Chondrocyte (in vitro differentiated cells): ENCODE measurements around the gene TMEM17. TPM values are rescaled to one million over a fixed set of nuclear protein-coding genes. Genes with fewer than 3 reads are reported as not detected.

Source experiments
- DNase-seq: peaks from one replicate; pipeline ENCODE4 v3.0.0; 2021; ENCODE audit warnings: mixed read lengths, low spot score
- H3K27ac Mint-ChIP-seq: one replicate; pipeline ENCODE4 v1.8.0; 2021; ENCODE audit warnings: mild to moderate bottlenecking, moderate library complexity, mixed read lengths; ENCODE audit not compliant: unreplicated experiment
- H3K27me3 Mint-ChIP-seq: 2 replicates; pipeline ENCODE4 v1.8.0; 2021; ENCODE audit warnings: low read depth, mixed read lengths
- H3K36me3 Mint-ChIP-seq: 2 replicates; pipeline ENCODE4 v1.8.0; 2021; ENCODE audit warnings: low read depth, mixed read lengths
- H3K4me1 Mint-ChIP-seq: 2 replicates; pipeline ENCODE4 v1.8.0; 2021; ENCODE audit warnings: low read depth, mild to moderate bottlenecking, mixed read lengths
- H3K4me3 Mint-ChIP-seq: one replicate; pipeline ENCODE4 v1.8.0; 2021; ENCODE audit warnings: mild to moderate bottlenecking, moderate library complexity, mixed read lengths; ENCODE audit not compliant: unreplicated experiment
- H3K9me3 Mint-ChIP-seq: 2 replicates; pipeline ENCODE4 v1.8.0; 2021; ENCODE audit warnings: low read depth, mixed read lengths
- CTCF ChIP-seq: fragments of 200-600 bp; sonication (generic); IDR thresholded peaks from 2 replicates; pipeline ENCODE4 v1.5.0; 2021; ENCODE audit warnings: antibody characterized with exemption, mild to moderate bottlenecking, moderate library complexity
- total RNA-seq: library from RNA; stranded (reverse); gene quantifications from 3 replicates; pipeline ENCODE4 v1.2.1, GENCODE V29; 2021

The TMEM17 gene
- total RNA-seq, 1 donor from 2014 or later, result 3.8 TPM

- no peak overlapping the region for H3K4me3 Mint-ChIP-seq
- no peak for DNase-seq
- H3K36me3 Mint-ChIP-seq, result peaks cover 1% of the 10 kb centered on the region
- TF ChIP-seq CTCF, result no peak
- H3K4me1 Mint-ChIP-seq, result peaks cover 4% of the 10 kb centered on the region
- H3K9me3 Mint-ChIP-seq, result no peaks in the 10 kb centered on the region
- H3K27me3 Mint-ChIP-seq, result no peaks in the 10 kb centered on the region
- H3K27ac Mint-ChIP-seq, result no peak overlapping the region
Observed at GRCh38 chr2:62467100-62467474, 38.9 kb downstream of the TMEM17 start.

GRCh38 chr2:62466503-62466854, 39.5 kb downstream of the TMEM17 start:
- H3K4me1 Mint-ChIP-seq, result no peaks in the 10 kb centered on the region
- H3K36me3 Mint-ChIP-seq, result peaks cover 1% of the 10 kb centered on the region
- no peak overlapping the region for H3K27ac Mint-ChIP-seq
- no peak for TF ChIP-seq CTCF
- no peaks in the 10 kb centered on the region for H3K27me3 Mint-ChIP-seq
- DNase-seq, result no peak
- H3K9me3 Mint-ChIP-seq, result no peaks in the 10 kb centered on the region
- no peak overlapping the region for H3K4me3 Mint-ChIP-seq

GRCh38 chr2:62465741-62466502, 40.1 kb downstream of the TMEM17 start:
- no peak for DNase-seq
- Mint-ChIP-seq H3K9me3 (no peaks in the 10 kb centered on the region), H3K4me3 (no peak overlapping the region), H3K36me3 (peaks cover 1% of the 10 kb centered on the region), H3K4me1 (no peaks in the 10 kb centered on the region), H3K27ac (no peak overlapping the region), H3K27me3 (no peaks in the 10 kb centered on the region)
- no peak for TF ChIP-seq CTCF

- no peaks in the 10 kb centered on the region for H3K4me1 Mint-ChIP-seq
Observed at GRCh38 chr2:62465039-62465740, 40.8 kb downstream of the TMEM17 start.

More at GRCh38 chr2:62465039-62465740, 40.8 kb downstream of the TMEM17 start:
- no peak overlapping the region for H3K4me3 Mint-ChIP-seq
- peaks cover 1% of the 10 kb centered on the region for H3K36me3 Mint-ChIP-seq
- TF ChIP-seq CTCF, result no peak
- no peak for DNase-seq
- H3K27ac Mint-ChIP-seq, result no peak overlapping the region
- no peaks in the 10 kb centered on the region for H3K9me3 Mint-ChIP-seq
- no peaks in the 10 kb centered on the region for H3K27me3 Mint-ChIP-seq
